Subcutaneous abdominal adipose tissue (tissue), 5 donors: Measurements from ENCODE around the gene HS2ST1.

Experiments
- H3K27ac ChIP-seq: one replicate; pipeline ENCODE4 v1.7.0; 2013; ENCODE audit warnings: low read depth, mild to moderate bottlenecking, inconsistent platforms, low read length, moderate library complexity
- H3K27me3 ChIP-seq, 5 donors: one replicate each; pipeline ENCODE4 v1.7.0; 2013; ENCODE audit warnings: low read length in 5 of 5, inconsistent platforms in 1 of 5; ENCODE audit not compliant: control insufficient read depth in 5 of 5, insufficient read depth in 4 of 5
- H3K36me3 ChIP-seq, 5 donors: one replicate each; pipeline ENCODE4 v1.7.0; 2013; ENCODE audit warnings: low read length in 5 of 5; ENCODE audit not compliant: control insufficient read depth in 5 of 5, insufficient read depth in 5 of 5
- H3K4me1 ChIP-seq, 5 donors: one replicate each; pipeline ENCODE4 v1.7.0; 2013; ENCODE audit warnings: low read length in 5 of 5, mild to moderate bottlenecking in 3 of 5, moderate library complexity in 1 of 5; ENCODE audit not compliant: control insufficient read depth in 5 of 5, insufficient read depth in 5 of 5
- H3K4me3 ChIP-seq, 5 donors: one replicate each; pipeline ENCODE4 v1.7.0; 2013; ENCODE audit warnings: low read length in 5 of 5, low read depth in 1 of 5
- H3K9ac ChIP-seq, 5 donors: one replicate each; pipeline ENCODE4 v1.7.0; 2013; ENCODE audit warnings: low read length in 5 of 5, mild to moderate bottlenecking in 4 of 5, moderate library complexity in 3 of 5
- H3K9me3 ChIP-seq, 5 donors: one replicate each; pipeline ENCODE4 v1.7.0; 2013; ENCODE audit warnings: low read length in 5 of 5; ENCODE audit not compliant: control insufficient read depth in 5 of 5
- donor health status: healthy.
- donor health status: healthy.
- donor health status: healthy.
- donor health status: healthy.
- donor health status: healthy.

HS2ST1 gene

DNA sequence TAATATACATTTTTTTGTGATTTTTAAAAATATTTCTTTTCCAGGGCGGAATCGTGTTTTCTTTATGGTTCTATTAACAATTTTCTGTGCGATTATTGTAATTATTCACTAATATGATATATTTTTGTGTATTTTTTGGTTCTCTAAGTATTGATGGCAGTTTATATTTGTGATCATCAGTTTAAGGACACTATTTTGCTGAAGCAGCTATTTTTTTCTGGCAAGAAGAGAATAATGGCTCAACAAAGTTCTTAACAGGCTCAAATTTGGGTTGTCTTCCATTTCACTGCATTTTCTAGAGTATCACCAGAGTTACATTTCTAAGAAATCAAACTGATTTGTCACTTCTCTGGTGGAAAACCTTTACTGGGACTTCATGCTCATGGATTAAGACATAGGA, 178.4 kb downstream of the HS2ST1 start:
- H3K36me3 ChIP-seq: no peaks in the 10 kb centered on the region
- no peak overlapping the region for H3K4me3 ChIP-seq
- H3K4me1 ChIP-seq: peaks cover 0 to 18% (median 10%) of the 10 kb centered on the region in 5 donors
- H3K27ac ChIP-seq: no peak overlapping the region
- no peaks in the 10 kb centered on the region for H3K9me3 ChIP-seq
- H3K9ac ChIP-seq: no peak overlapping the region
- no peaks in the 10 kb centered on the region for H3K27me3 ChIP-seq

GRCh38 chr1:87093286-87093685, 178.9 kb downstream of the HS2ST1 start:
- Histone ChIP-seq H3K9ac (no peak overlapping the region), H3K4me3 (no peak overlapping the region), H3K27ac (no peak overlapping the region), H3K4me1 (peaks cover 0 to 15% (median 10%) of the 10 kb centered on the region in 5 donors), H3K9me3 (no peaks in the 10 kb centered on the region), H3K27me3 (no peaks in the 10 kb centered on the region), H3K36me3 (no peaks in the 10 kb centered on the region)

DNA sequence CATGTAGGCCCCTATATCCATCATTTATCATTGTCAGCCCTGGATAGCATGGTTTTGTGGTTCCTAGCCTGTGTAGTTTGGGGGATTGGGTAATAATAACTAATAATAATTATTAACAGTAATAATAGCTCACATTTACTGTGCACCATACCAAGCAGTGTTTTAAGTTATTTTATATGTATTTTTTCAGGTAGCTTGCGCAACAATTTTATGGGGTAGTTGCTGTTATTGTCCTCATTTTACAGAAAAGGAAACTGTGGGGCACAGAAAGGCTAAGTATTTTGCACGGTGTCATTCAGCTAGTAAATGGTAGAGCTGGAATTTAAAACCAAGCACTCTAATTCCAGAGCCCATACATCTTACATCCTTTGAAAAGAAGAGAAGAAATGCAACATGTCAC, 179.8 kb downstream of the HS2ST1 start:
- Histone ChIP-seq H3K27ac (no peak overlapping the region), H3K9ac (no peak overlapping the region), H3K27me3 (no peaks in the 10 kb centered on the region), H3K4me1 (peaks cover 0 to 6% (median 1%) of the 10 kb centered on the region in 5 donors), H3K9me3 (no peaks in the 10 kb centered on the region), H3K4me3 (no peak overlapping the region), H3K36me3 (no peaks in the 10 kb centered on the region)

GRCh38 chr1:87100271-87100670, 185.8 kb downstream of the HS2ST1 start:
- H3K27me3 ChIP-seq: no peaks in the 10 kb centered on the region
- no peak overlapping the region for H3K27ac ChIP-seq
- peaks cover 0 to 11% (median 0%) of the 10 kb centered on the region in 5 donors for H3K4me1 ChIP-seq
- peak overlapping the region in 3 of 5 donors; percentile 2 to 41 (median 22) for H3K4me3 ChIP-seq
- no peak overlapping the region for H3K9ac ChIP-seq
- peaks cover 3 to 13% (median 10%) of the 10 kb centered on the region in 5 donors for H3K9me3 ChIP-seq
- H3K36me3 ChIP-seq: peaks cover 0 to 7% (median 0%) of the 10 kb centered on the region in 5 donors

GRCh38 chr1:87103074-87103473, 188.6 kb downstream of the HS2ST1 start:
- H3K9ac ChIP-seq: no peak overlapping the region

GRCh38 chr1:87104140-87104539, 189.7 kb downstream of the HS2ST1 start:
- peaks cover 0 to 7% (median 0%) of the 10 kb centered on the region in 5 donors for H3K36me3 ChIP-seq
- no peak overlapping the region for H3K9ac ChIP-seq
- peaks cover 0 to 11% (median 0%) of the 10 kb centered on the region in 5 donors for H3K4me1 ChIP-seq
- peaks cover 3 to 13% (median 10%) of the 10 kb centered on the region in 5 donors for H3K9me3 ChIP-seq
- H3K27me3 ChIP-seq: no peaks in the 10 kb centered on the region
- no peak overlapping the region for H3K4me3 ChIP-seq
- H3K27ac ChIP-seq: no peak overlapping the region

More at GRCh38 chr1:87103074-87103473, 188.6 kb downstream of the HS2ST1 start:
- Histone ChIP-seq H3K4me3 (no peak overlapping the region), H3K36me3 (peaks cover 0 to 7% (median 0%) of the 10 kb centered on the region in 5 donors), H3K27me3 (no peaks in the 10 kb centered on the region), H3K9me3 (peaks cover 3 to 13% (median 10%) of the 10 kb centered on the region in 5 donors), H3K4me1 (peaks cover 0 to 11% (median 0%) of the 10 kb centered on the region in 5 donors), H3K27ac (no peak overlapping the region)

- Histone ChIP-seq H3K9me3 (peaks cover 3 to 10% (median 9%) of the 10 kb centered on the region in 5 donors), H3K9ac (no peak overlapping the region), H3K4me1 (peaks cover 0 to 11% (median 0%) of the 10 kb centered on the region in 5 donors), H3K36me3 (peaks cover 0 to 4% (median 0%) of the 10 kb centered on the region in 5 donors), H3K4me3 (no peak overlapping the region), H3K27ac (no peak overlapping the region), H3K27me3 (no peaks in the 10 kb centered on the region)
Measured at GRCh38 chr1:87104945-87105344, 190.5 kb downstream of the HS2ST1 start.

- no peaks in the 10 kb centered on the region for H3K9me3 ChIP-seq
- no peaks in the 10 kb centered on the region for H3K27me3 ChIP-seq
- peaks cover 0 to 2% (median 0%) of the 10 kb centered on the region in 5 donors for H3K36me3 ChIP-seq
- H3K9ac ChIP-seq: no peak overlapping the region
- no peak overlapping the region for H3K4me3 ChIP-seq
- no peak overlapping the region for H3K27ac ChIP-seq
- H3K4me1 ChIP-seq: peaks cover 0 to 6% (median 0%) of the 10 kb centered on the region in 5 donors
Measured at GRCh38 chr1:87106144-87106543, 191.7 kb downstream of the HS2ST1 start.

DNA sequence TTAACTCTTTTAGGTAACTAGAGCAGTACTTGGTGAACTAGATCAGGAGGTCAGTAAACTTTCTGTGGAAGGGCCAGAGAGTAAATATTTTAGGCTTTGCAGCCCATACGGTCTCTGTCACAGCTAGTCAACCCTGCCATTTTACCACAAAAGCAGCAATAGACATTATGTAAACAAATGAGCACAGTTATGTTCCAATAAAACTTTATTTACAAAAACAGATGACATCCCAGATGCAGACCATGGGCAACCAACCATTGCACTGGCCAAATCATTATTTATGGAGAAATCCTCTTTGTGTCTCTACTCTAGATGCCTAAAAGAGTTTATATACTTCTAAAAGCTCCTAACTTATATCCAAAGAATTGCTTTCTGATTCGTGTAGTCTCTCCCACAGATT, 192.4 kb downstream of the HS2ST1 start:
- no peak overlapping the region for H3K27ac ChIP-seq
- peaks cover 0 to 2% (median 0%) of the 10 kb centered on the region in 5 donors for H3K36me3 ChIP-seq
- peaks cover 0 to 3% (median 0%) of the 10 kb centered on the region in 5 donors for H3K4me1 ChIP-seq
- no peak overlapping the region for H3K4me3 ChIP-seq
- no peaks in the 10 kb centered on the region for H3K27me3 ChIP-seq
- no peaks in the 10 kb centered on the region for H3K9me3 ChIP-seq
- no peak overlapping the region for H3K9ac ChIP-seq

- H3K4me1 ChIP-seq: peaks cover under 1 to 9% (median 2%) of the 10 kb centered on the region in 5 donors
- no peaks in the 10 kb centered on the region for H3K27me3 ChIP-seq
- H3K36me3 ChIP-seq: peaks cover 0 to 2% (median 0%) of the 10 kb centered on the region in 5 donors
- no peak overlapping the region for H3K9ac ChIP-seq
- H3K4me3 ChIP-seq: no peak overlapping the region
- H3K9me3 ChIP-seq: no peaks in the 10 kb centered on the region
- H3K27ac ChIP-seq: no peak overlapping the region
Measured at GRCh38 chr1:87108228-87108627, 193.8 kb downstream of the HS2ST1 start.
